Naive thymus-derived CD8-positive, alpha-beta T cell (primary cell): ENCODE measurements around the gene C7orf57. TPM values are rescaled to one million over a fixed set of nuclear protein-coding genes. Genes with fewer than 3 reads are reported as not detected.

Experiments
- polyA plus RNA-seq, 3 donors: library from polyadenylated mRNA; unstranded; fragments of 300-500 nt; fragmentation: Illumina TruSeq; gene quantifications; one replicate each; pipeline ENCODE4 v1.2.3, GENCODE V29; 2021
- total RNA-seq, 8 experiments: library from RNA in 2 of 8; stranded (reverse) in 2 of 8; gene quantifications; one replicate each; pipeline ENCODE4 v1.2.3 and lab custom pipeline; 2021 to 2026

C7orf57 gene
- total and polyA plus RNA-seq, 5 experiments from 2014 or later = 0.07 to 0.13 TPM; not detected in 3

Other genes with a start within 250 kb of the C7orf57 start
- gene PKD1L1, start 87.1 kb upstream of the C7orf57 start, total RNA-seq = under 1 TPM; 0.66 to 0.78 TPM
- under 1 TPM in 2 of 3 donors, not detected in 1; 0.07 to 0.08 TPM for gene PKD1L1, start 87.1 kb upstream of the C7orf57 start, polyA plus RNA-seq
- gene HUS1, start 55.9 kb upstream of the C7orf57 start, total RNA-seq = 10 to 100 TPM; 74.2 to 78.8 TPM
- gene HUS1, start 55.9 kb upstream of the C7orf57 start, polyA plus RNA-seq = 10 to 100 TPM; 26.9 to 36.8 (median 32.5) TPM
- not detected for gene SUN3, start 6.4 kb upstream of the C7orf57 start, total RNA-seq
- gene SUN3, start 6.4 kb upstream of the C7orf57 start, polyA plus RNA-seq = 1 to 10 TPM in 2 of 3 donors, under 1 TPM in 1; 0.60 to 2.3 (median 1.0) TPM
- gene UPP1, start 53.7 kb downstream of the C7orf57 start, total RNA-seq = 10 to 100 TPM; 37.2 to 38.0 TPM
- 10 to 100 TPM; 67.3 to 68.7 (median 68.6) TPM for gene UPP1, start 53.7 kb downstream of the C7orf57 start, polyA plus RNA-seq
- gene ABCA13, start 135.9 kb downstream of the C7orf57 start, total RNA-seq = not detected
- not detected for gene ABCA13, start 135.9 kb downstream of the C7orf57 start, polyA plus RNA-seq